Hepatocyte (in vitro differentiated cells): ENCODE results near the gene FANCM. TPM values are rescaled to one million over a fixed set of nuclear protein-coding genes. Genes with fewer than 3 reads are reported as not detected.

Experiments used
- DNase-seq: peaks from one replicate; pipeline ENCODE4 v3.0.0-alpha.2; 2016; ENCODE audit warnings: low spot score
- H2AFZ ChIP-seq: fragments of 200-600 bp; sonication (generic); 2 replicates; pipeline ENCODE4 v1.6.0; 2016; ENCODE audit warnings: antibody characterized with exemption, mild to moderate bottlenecking
- H3K27ac ChIP-seq: fragments of 200-600 bp; sonication (generic); 2 replicates; pipeline ENCODE4 v1.5.1; 2016; ENCODE audit warnings: mild to moderate bottlenecking
- H3K27me3 ChIP-seq: fragments of 200-600 bp; sonication (generic); 2 replicates; pipeline ENCODE4 v1.6.1; 2016
- H3K36me3 ChIP-seq: fragments of 200-600 bp; sonication (generic); replicated peaks from 2 replicates; pipeline ENCODE4 v1.5.1; 2016; ENCODE audit warnings: low read depth; ENCODE audit not compliant: insufficient read depth
- H3K4me1 ChIP-seq: fragments of 200-600 bp; sonication (generic); 2 replicates; pipeline ENCODE4 v1.5.1; 2016; ENCODE audit warnings: mild to moderate bottlenecking, moderate library complexity; ENCODE audit not compliant: insufficient read depth
- H3K4me2 ChIP-seq: fragments of 200-600 bp; sonication (generic); 2 replicates; pipeline ENCODE4 v1.6.0; 2016
- H3K4me3 ChIP-seq: fragments of 200-600 bp; sonication (generic); 2 replicates; pipeline ENCODE4 v1.5.1; 2016; ENCODE audit warnings: mild to moderate bottlenecking
- H3K79me2 ChIP-seq: fragments of 200-600 bp; sonication (generic); 2 replicates; pipeline ENCODE4 v1.6.0; 2017; ENCODE audit warnings: mild to moderate bottlenecking
- H3K9me2 ChIP-seq: fragments of 200-600 bp; sonication (generic); replicated peaks from 2 replicates; pipeline ENCODE4 v1.6.0; 2017; ENCODE audit warnings: mild to moderate bottlenecking; ENCODE audit not compliant: insufficient read depth
- H3K9me3 ChIP-seq: fragments of 200-600 bp; sonication (generic); 2 replicates; pipeline ENCODE4 v1.5.1; 2016; ENCODE audit warnings: low read depth, mild to moderate bottlenecking
- H4K20me1 ChIP-seq: fragments of 200-600 bp; sonication (generic); 2 replicates; pipeline ENCODE4 v1.6.0; 2016; ENCODE audit warnings: mild to moderate bottlenecking; ENCODE audit not compliant: insufficient read depth, poor library complexity, severe bottlenecking
- EZH2 ChIP-seq: fragments of 200-600 bp; sonication (generic); IDR thresholded peaks from 2 replicates; pipeline ENCODE4 v1.6.1; 2016; ENCODE audit warnings: antibody characterized with exemption, mild to moderate bottlenecking, borderline replicate concordance
- EZH2phosphoT487 ChIP-seq: fragments of 200-600 bp; sonication (generic); IDR thresholded peaks from one replicate; pipeline ENCODE4 v1.6.1; 2018; ENCODE audit warnings: antibody characterized with exemption, mild to moderate bottlenecking, low read depth, moderate library complexity; ENCODE audit not compliant: unreplicated experiment, severe bottlenecking
- WGBS: methylation state at CpG from one replicate; pipeline ENCODE4 v1.1.6; 2016; ENCODE audit warnings: low lambda C conversion rate; ENCODE audit errors: missing lambda C conversion rate; 5-methylcytosine and 5-hydroxymethylcytosine counted together
- polyA plus RNA-seq: library from polyadenylated mRNA; unstranded; fragments of >200 nt; fragmentation: Nextera tagmentation; extraction: Ambion mirVana; gene quantifications from 2 replicates; pipeline ENCODE4 v1.2.1, GENCODE V29; 2016
- total RNA-seq: library from RNA; depleted of rRNA; stranded (reverse); fragments of >200 nt; gene quantifications from 2 replicates; pipeline ENCODE4 v1.2.3, GENCODE V29; 2014
- TF ChIP-seq, protein P1 (sequence below): fragments of 200-600 bp; sonication (generic); IDR thresholded peaks from 2 replicates; pipeline ENCODE4 v1.5.1; 2016; ENCODE audit warnings: antibody characterized with exemption, mild to moderate bottlenecking; ENCODE audit not compliant: poor library complexity

Gene FANCM
- total and polyA plus RNA-seq, 2 experiments from 2014 or later: 3.2 to 4.8 TPM

DNA sequence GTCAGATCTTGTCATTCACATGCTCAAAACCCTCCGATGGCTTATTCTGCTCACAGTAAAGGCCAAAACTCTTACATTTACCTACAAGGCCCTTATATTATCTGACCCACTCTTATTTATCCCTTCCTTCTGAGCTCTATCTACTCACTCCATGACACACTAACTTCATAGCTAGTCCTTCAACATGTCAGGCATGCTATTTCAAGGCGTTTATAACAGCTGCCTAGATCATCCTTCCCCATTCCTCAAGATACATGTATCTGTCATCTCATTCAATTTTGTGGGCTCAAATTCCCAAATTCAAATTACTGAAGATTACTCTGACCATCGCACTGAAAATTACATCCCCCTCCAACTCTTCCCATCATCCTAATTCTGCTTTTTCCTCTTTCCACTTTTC is 110.4 kb downstream of the FANCM start:
- H4K20me1 ChIP-seq: no peaks in the 10 kb centered on the region
- H3K27ac ChIP-seq: no peak overlapping the region
- no peak overlapping the region for H2AFZ ChIP-seq
- H3K9me2 ChIP-seq: no peaks in the 10 kb centered on the region
- H3K27me3 ChIP-seq: no peaks in the 10 kb centered on the region
- TF ChIP-seq EZH2: no peak
- TF ChIP-seq, protein P1, sequence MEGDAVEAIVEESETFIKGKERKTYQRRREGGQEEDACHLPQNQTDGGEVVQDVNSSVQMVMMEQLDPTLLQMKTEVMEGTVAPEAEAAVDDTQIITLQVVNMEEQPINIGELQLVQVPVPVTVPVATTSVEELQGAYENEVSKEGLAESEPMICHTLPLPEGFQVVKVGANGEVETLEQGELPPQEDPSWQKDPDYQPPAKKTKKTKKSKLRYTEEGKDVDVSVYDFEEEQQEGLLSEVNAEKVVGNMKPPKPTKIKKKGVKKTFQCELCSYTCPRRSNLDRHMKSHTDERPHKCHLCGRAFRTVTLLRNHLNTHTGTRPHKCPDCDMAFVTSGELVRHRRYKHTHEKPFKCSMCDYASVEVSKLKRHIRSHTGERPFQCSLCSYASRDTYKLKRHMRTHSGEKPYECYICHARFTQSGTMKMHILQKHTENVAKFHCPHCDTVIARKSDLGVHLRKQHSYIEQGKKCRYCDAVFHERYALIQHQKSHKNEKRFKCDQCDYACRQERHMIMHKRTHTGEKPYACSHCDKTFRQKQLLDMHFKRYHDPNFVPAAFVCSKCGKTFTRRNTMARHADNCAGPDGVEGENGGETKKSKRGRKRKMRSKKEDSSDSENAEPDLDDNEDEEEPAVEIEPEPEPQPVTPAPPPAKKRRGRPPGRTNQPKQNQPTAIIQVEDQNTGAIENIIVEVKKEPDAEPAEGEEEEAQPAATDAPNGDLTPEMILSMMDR: no peak
- no peak for TF ChIP-seq EZH2phosphoT487
- H3K79me2 ChIP-seq: peaks cover 89% of the 10 kb centered on the region
- no peaks in the 10 kb centered on the region for H3K9me3 ChIP-seq
- no peak overlapping the region for H3K4me2 ChIP-seq
- no peaks in the 10 kb centered on the region for H3K4me1 ChIP-seq
- WGBS: 80% methylated on average over 3 of the region's 3 CpGs
- no peak overlapping the region for H3K4me3 ChIP-seq
- no peaks in the 10 kb centered on the region for H3K36me3 ChIP-seq
- no peak for DNase-seq

DNA sequence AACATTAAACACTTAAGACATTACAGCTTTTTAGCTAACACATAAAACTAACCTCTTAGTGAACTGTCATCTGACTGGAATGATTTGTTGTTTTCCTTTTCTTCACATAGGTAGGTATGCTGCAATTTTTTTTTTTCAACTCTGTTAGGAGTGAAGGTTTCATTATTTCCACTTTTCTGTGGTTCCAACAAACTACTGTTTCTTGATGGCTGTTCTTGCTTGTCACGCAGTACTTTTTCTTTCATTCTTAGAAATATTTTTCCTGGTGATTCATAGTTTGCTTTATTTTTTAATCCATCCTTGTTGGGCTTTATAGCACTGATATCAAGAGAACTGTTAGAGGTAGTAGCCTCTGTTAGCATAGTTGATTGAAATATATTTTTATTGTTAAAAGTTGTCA is 111.0 kb downstream of the FANCM start:
- 96% methylated on average over 1 of the region's 1 CpG for WGBS
- no peak overlapping the region for H3K4me2 ChIP-seq
- no peaks in the 10 kb centered on the region for H4K20me1 ChIP-seq
- no peak overlapping the region for H3K27ac ChIP-seq
- no peak overlapping the region for H2AFZ ChIP-seq
- H3K79me2 ChIP-seq: peaks cover 90% of the 10 kb centered on the region
- H3K36me3 ChIP-seq: no peaks in the 10 kb centered on the region
- H3K9me3 ChIP-seq: no peaks in the 10 kb centered on the region
- no peak for DNase-seq
- TF ChIP-seq, protein P1: no peak
- TF ChIP-seq EZH2phosphoT487: no peak
- no peak overlapping the region for H3K4me3 ChIP-seq
- no peaks in the 10 kb centered on the region for H3K4me1 ChIP-seq
- no peaks in the 10 kb centered on the region for H3K9me2 ChIP-seq
- H3K27me3 ChIP-seq: no peaks in the 10 kb centered on the region

DNA sequence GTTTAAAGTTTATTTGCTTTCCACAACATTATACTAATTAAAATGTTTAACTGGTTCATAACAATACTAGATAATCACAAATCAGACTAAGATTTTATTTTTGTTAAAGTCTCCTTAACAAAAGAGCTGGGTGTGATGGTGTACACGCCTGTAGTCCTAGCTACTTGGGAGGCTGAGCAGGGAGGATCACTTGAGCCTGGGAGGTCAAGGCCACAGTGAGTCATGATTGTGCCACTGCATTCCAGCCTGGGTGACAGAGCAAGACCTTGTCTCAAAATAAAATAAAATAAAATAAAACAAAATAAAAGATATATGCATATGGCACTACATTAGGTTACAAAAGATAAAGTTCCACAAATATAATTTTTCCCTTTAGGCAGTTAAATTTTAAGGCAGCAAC is 111.7 kb downstream of the FANCM start:
- Histone ChIP-seq H4K20me1 (no peaks in the 10 kb centered on the region), H3K9me2 (no peaks in the 10 kb centered on the region), H3K27ac (no peak overlapping the region), H3K36me3 (no peaks in the 10 kb centered on the region), H3K27me3 (no peaks in the 10 kb centered on the region), H3K4me2 (no peak overlapping the region), H3K4me3 (no peak overlapping the region), H3K9me3 (no peaks in the 10 kb centered on the region), H3K79me2 (peaks cover 92% of the 10 kb centered on the region), H3K4me1 (no peaks in the 10 kb centered on the region), H2AFZ (no peak overlapping the region)
- 94% methylated on average over 1 of the region's 1 CpG for WGBS
- TF ChIP-seq EZH2: no peak
- no peak for TF ChIP-seq EZH2phosphoT487
- TF ChIP-seq, protein P1: no peak
- no peak for DNase-seq
